Neutrophil (primary cell): Measurements from ENCODE around the gene CYBC1.

Experiments used
- H3K27ac ChIP-seq: fragments of 200-600 bp; sonication (generic); 2 replicates; pipeline ENCODE4 v1.5.1; 2016; ENCODE audit warnings: mild to moderate bottlenecking, moderate library complexity
- H3K27me3 ChIP-seq: fragments of 200-600 bp; sonication (generic); 2 replicates; pipeline ENCODE4 v1.6.0; 2016; ENCODE audit warnings: mild to moderate bottlenecking
- H3K36me3 ChIP-seq: fragments of 200-600 bp; sonication (generic); 2 replicates; pipeline ENCODE4 v1.5.1; 2017
- H3K4me1 ChIP-seq, 2 experiments: fragments of 200-600 bp in 1 of 2; sonication (generic) in 1 of 2; 1 replicate in 1 of 2; 2 replicates in 1 of 2; pipeline versions ENCODE4 v1.5.1 to v1.6.1; 2013 to 2016; ENCODE audit warnings: low read depth in 1 of 2, low read length in 1 of 2, mild to moderate bottlenecking in 1 of 2, moderate library complexity in 1 of 2; ENCODE audit not compliant: control insufficient read depth in 1 of 2, insufficient read depth in 1 of 2
- H3K4me3 ChIP-seq, 2 experiments: fragments of 200-600 bp in 1 of 2; sonication (generic) in 1 of 2; 1 replicate in 1 of 2; 2 replicates in 1 of 2; pipeline ENCODE4 v1.5.1; 2013 to 2016; ENCODE audit warnings: low read depth in 1 of 2, low read length in 1 of 2, mild to moderate bottlenecking in 1 of 2, moderate library complexity in 1 of 2
- H3K9me3 ChIP-seq: fragments of 200-600 bp; sonication (generic); 2 replicates; pipeline ENCODE4 v1.5.1; 2016
- TF ChIP-seq, protein P1 (sequence below): fragments of 200-600 bp; sonication (generic); IDR thresholded peaks from 2 replicates; pipeline ENCODE4 v1.5.1; 2016; ENCODE audit warnings: antibody characterized with exemption

Gene CYBC1

DNA sequence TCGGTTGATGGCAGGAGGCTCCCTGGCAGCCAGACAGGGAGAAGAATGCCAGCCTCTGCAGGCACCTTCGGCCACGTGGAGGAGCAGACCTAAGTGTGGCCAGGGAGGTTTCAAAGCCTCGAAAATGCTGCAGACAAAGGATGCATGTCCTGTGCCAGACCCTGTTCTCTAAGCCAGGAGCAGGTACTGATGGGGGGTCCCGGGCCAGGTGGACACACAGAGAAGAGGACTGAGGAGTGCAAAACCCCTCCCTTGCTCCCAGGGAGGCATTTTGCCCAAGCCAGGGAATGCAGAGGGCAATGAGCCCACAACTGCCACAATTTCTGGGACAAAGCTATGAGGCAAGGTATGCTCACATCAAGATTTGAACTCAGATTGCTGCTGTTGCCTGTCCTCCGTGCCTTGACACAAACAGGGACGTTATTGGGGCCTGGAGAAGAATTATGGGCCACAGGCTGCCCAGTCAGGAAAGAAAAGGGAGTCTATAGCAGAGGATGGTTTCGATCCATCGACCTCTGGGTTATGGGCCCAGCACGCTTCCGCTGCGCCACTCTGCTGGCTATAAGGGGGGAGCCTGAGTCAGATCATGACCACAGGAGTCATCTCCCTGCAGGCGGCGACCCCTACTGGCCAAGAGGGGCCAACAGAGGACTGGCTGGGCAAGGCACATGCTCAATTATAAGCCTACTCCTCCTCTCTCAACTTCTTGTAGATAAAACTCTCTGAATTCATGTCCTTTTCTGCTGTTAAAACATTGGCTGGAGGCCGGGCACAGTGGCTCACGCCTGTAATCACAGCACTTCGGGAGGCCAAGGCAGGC lies 43.9 kb upstream of the CYBC1 start:
- Histone ChIP-seq H3K27ac (no peak overlapping the region), H3K4me1 (peaks cover 19 to 22% of the 10 kb centered on the region in 2 experiments)
- TF ChIP-seq, protein P1, sequence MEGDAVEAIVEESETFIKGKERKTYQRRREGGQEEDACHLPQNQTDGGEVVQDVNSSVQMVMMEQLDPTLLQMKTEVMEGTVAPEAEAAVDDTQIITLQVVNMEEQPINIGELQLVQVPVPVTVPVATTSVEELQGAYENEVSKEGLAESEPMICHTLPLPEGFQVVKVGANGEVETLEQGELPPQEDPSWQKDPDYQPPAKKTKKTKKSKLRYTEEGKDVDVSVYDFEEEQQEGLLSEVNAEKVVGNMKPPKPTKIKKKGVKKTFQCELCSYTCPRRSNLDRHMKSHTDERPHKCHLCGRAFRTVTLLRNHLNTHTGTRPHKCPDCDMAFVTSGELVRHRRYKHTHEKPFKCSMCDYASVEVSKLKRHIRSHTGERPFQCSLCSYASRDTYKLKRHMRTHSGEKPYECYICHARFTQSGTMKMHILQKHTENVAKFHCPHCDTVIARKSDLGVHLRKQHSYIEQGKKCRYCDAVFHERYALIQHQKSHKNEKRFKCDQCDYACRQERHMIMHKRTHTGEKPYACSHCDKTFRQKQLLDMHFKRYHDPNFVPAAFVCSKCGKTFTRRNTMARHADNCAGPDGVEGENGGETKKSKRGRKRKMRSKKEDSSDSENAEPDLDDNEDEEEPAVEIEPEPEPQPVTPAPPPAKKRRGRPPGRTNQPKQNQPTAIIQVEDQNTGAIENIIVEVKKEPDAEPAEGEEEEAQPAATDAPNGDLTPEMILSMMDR, result no peak

DNA sequence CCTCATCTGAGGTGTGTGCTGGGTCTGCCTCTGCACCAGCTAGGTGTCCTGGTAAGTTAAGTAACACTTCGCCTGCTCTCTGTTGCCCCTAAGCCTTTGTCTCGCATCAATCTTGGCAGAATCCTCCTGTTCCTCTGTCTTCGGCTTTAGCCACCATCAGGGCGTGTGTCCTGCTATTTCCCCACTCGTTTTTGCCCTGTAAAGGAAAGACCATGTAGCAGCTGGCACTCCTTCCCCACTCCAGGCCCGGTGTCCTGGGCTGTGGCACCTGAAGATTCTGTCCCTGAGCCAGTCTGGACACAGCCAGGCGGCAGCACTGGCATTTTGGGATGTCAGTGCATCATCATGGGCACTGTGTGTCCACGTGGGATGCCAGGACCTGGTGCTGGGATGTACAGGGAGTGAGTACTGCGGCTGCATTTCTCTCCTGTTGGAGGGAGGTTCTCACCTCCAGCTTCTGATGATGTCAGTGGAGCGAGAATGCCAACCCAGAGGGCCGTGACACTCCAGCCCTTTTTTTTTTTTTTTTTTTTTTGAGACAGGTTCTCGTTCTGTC lies 42.8 kb upstream of the CYBC1 start:
- H3K4me3 ChIP-seq, result no peak overlapping the region
- no peaks in the 10 kb centered on the region for H3K27me3 ChIP-seq
- H3K4me1 ChIP-seq, result peaks cover 17 to 19% of the 10 kb centered on the region in 2 experiments
- H3K9me3 ChIP-seq, result no peaks in the 10 kb centered on the region
- TF ChIP-seq, protein P1, result no peak
- peaks cover 26% of the 10 kb centered on the region for H3K36me3 ChIP-seq
- H3K27ac ChIP-seq, result no peak overlapping the region

More for the DNA sequence above, 43.9 kb upstream of the CYBC1 start:
- H3K36me3 ChIP-seq, result peaks cover 14% of the 10 kb centered on the region
- no peak overlapping the region for H3K4me3 ChIP-seq
- H3K27me3 ChIP-seq, result no peaks in the 10 kb centered on the region
- H3K9me3 ChIP-seq, result no peaks in the 10 kb centered on the region

DNA sequence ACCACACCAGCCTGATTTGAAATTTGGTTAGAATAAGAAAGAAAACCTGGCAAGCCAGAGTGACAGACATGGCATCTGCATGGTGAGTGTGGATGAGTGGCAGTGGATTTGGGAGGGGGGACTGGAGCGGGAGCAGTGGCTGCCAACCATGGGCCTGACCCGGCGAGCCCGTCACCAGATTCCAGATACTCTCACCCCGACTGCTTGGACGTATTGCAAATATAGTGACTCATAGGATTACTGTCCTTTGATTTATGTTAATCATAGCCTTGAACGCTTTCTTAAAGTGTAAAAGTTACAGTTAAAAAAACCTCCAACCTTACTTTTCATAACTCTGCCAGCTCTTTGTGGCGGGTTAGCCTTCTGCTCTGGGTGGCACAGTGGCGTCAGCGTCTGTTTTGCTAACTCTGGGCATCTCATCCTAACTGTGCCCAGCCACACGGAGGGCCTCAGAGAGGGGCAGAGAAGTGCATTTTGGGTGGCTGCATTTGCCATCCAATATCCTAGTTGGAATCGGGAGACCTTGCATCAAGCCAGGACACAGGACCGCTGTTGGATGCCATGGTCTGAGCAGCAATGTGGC lies 42.2 kb upstream of the CYBC1 start:
- Histone ChIP-seq H3K36me3 (peaks cover 32% of the 10 kb centered on the region), H3K4me3 (no peak overlapping the region), H3K9me3 (no peaks in the 10 kb centered on the region), H3K27ac (no peak overlapping the region), H3K4me1 (peaks cover 12 to 15% of the 10 kb centered on the region in 2 experiments), H3K27me3 (no peaks in the 10 kb centered on the region)
- TF ChIP-seq, protein P1, result no peak

DNA sequence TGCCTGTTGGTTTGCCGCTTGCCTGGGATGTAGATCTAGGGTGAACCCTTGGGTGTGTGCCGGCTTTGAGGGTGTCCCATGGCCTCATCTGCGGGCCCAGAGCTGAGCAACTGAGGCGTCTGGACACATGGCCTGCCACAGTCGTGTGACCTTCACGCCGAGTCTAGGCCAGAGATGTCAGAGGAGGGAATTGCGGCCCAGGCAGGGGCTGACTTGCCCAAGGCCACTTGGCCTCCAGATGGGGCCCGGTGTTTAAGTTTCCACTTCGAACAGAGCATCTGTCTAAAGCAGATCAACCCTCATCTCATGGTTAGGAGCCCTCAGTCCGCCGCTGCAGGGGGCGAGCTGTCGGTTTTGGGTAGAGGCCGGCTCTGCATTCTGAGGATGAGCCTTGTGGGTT lies 41.0 kb upstream of the CYBC1 start:
- Histone ChIP-seq H3K4me1 (peaks cover 3 to 7% of the 10 kb centered on the region in 2 experiments), H3K27ac (no peak overlapping the region), H3K4me3 (no peak overlapping the region), H3K9me3 (no peaks in the 10 kb centered on the region), H3K36me3 (peaks cover 44% of the 10 kb centered on the region), H3K27me3 (no peaks in the 10 kb centered on the region)
- TF ChIP-seq, protein P1, result no peak

DNA sequence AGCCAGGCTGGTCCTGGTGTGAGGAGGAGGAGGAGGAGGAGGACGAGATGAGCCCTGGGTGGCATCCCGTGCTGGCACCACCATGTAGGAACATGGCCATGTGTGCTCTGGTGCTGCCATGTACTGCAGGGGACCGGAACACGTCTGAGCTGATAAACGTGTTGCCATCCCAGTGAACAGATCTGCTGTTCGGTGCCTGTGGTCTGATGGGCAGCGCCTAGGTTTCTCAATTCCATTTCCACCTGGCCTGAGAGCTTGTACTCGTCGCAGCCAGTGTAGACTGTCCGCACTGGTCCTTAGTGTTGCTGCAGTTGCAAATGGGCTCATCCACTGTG lies 40.6 kb upstream of the CYBC1 start:
- Histone ChIP-seq H3K36me3 (peaks cover 47% of the 10 kb centered on the region), H3K4me3 (no peak overlapping the region), H3K4me1 (peaks cover 0 to 4% of the 10 kb centered on the region in 2 experiments), H3K9me3 (no peaks in the 10 kb centered on the region), H3K27ac (no peak overlapping the region), H3K27me3 (no peaks in the 10 kb centered on the region)
- TF ChIP-seq, protein P1, result no peak
